Inflammatory macrophage treated with lipopolysaccharide for 4 hours (primary cell): ENCODE results near the gene SCUBE2.

Source experiments
- DNase-seq: peaks from one replicate; pipeline ENCODE4 v3.0.0-alpha.2; 2020

The SCUBE2 gene

DNA sequence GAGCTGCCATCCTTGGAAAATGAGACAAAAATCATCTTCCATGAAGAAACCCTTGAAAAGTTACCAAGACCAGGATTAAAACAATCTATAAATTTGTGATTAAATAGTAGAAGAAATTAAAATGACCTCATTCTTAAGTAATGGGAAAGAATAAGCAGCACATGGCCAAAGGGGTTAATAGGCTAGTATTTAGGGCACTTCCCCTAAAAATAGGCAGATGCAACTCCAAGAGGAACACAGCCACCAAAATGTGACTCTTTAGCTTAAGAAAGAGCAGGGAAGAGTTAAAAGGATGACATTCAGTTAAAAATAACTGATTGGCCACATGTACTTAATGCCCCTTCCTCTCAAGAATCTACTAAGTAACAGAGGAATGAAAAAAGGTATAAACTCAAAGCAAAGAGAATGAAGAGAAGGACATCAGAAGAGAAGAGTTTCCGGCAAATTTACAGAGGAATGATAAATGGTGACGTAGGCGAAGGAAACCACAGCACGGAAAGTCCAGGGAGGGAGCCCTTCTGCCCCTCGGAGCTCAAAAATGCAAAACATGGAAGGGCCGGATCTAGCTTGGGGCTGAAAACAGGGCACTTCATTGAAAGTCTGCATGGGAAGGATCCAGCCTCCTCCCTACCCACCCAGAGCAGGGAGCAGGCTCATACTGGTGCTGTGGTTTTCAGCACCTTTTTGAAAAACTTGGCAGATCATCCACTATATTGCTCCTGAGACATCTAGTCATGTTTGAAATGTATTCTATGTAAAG is 17.8 kb downstream of the SCUBE2 start:
- peak; percentile 50 for DNase-seq

GRCh38 chr11:9072626-9073176 is 18.7 kb downstream of the SCUBE2 start:
- no peak for DNase-seq

DNA sequence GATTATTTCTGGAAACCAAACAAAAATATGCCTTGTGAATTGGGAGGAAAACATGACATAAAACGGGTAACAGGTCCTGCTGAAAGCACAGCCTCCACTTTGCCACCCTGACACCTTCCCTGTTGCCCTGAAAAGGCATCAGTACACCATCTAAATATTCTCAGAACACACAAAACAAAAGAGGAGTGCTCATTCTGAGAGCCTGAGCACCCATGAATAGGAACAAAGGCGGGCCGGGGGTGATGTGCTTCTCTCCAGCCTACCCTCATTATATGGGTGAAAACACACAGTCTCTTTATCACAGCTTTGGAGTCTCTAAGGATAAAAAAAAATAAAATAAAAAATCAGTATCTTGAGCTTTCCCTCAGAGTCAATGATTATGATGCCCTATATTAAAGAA is 19.7 kb downstream of the SCUBE2 start:
- DNase-seq = no peak

DNA sequence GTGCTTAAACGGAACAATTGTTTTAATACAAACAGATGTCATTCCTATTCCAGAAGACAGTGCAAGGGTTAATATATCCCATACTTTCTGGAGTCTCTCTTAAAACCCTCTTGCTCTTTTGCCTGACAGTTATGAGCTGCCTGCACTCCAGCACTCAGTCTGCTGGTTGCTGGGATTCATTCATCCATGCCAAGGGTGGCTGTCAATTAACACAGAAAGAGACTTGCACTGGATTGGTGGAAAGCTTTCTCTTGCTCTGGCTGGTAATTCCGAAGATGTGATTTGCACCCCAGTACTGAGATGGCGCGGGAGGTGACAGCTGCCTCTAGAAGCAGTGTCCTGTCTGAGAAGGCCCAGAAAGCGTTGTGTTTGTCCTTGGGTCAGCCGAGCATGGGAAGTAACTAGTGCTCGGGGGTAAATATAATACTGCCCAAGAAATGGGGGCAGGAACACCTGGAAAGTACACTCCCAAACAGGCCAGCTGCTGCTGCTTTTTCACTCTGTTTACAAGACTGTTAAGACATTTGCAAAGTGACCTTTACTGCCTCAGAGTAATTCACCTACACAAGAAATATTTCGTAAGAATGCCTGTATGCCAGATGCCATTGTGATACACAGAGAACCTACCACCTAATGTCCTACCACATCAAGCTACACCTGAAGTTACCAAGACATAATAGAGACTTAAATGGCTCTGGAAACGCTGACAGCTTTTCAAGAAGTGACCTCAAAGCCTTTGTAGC is 20.5 kb downstream of the SCUBE2 start:
- no peak for DNase-seq

DNA sequence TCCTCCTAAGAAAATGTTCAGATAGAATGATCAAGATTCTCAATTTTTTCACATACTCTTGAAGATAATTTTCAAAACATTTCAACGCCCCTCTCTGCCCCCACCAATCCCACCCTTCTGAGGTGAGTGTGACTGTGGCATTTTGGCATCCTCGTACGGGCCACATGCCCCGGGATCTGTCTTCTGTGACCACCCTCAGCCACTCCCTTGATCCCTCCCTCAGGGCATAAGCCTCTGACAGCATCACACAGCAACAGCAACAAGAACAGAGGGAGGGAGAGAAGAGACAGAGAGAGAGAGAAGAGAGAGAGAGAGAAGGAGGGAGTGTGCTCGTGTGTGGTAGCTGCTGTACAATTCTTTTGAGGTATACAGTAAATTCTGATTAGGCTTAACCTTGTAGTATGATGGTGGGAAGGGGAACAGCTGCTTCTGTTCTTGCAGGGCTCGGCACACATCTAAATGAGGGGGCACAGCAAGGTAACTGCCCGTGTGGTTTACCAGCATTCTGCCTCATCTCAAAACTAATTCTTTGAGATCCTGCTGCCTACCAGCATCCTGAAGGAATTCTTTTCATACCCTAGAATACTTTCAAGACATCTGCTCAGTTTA is 21.4 kb downstream of the SCUBE2 start:
- DNase-seq = no peak

- no peak for DNase-seq
Observed at GRCh38 chr11:9069256-9069655, 22.1 kb downstream of the SCUBE2 start.

- no peak for DNase-seq
Observed at GRCh38 chr11:9066433-9066925, 24.9 kb downstream of the SCUBE2 start.

DNA sequence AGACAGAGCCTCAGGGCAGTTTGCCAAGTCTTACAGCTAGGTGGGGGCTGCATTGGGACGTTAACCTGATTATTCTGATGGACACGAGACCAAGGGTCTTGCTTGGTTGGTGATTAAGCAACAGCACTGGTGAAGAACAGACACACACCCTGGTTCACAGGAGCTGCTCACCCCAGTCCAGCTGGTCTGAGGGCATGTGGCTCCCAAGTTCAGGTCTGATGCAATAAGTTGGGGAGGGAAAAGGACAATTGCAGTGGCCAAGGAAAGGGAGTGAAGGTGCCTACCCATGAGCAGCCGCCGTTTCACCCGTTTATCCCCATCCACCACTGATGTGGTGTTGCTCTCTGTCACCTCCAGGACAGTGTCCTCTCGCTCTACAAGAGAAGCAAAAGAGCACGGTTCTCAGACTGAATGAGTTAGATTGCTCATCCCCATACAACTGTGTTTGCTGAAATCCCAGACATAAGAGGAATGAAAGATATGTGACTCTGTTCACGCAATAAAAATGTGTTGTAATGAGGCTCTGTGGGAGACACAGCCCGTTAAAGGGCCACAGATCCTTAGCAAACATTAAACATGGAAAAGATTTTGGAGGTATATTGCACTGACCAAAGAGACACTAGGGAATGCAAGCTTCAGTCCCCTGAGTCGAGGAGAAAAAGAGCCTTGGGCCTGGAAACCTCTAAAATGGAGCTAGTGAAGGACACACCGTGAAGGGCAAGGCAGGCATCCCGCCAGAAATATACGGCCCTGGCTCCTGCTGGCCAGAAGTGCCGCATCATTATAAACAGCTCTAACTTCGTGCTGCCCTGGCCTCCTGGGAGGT is 25.6 kb downstream of the SCUBE2 start:
- peak; percentile 29 for DNase-seq

DNA sequence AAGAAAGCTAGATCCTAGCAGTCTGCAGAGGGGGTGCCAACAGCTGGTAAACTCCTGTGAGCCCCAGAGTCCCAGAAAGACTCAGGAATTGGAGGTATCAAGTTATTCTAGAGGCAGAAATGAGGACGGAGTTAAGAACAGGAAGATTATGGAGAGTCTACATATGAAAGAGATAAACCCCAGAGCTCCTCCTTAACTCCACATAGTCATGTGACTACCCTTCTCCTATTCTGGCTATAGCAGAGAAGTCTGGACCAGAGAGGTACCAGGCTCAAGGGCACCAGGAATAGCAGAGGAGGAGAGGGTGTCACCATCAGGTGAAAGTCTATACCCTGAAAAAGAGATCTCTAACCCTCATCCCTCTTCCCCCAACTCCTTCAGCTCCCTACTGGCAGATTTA is 29.6 kb downstream of the SCUBE2 start:
- no peak for DNase-seq

DNA sequence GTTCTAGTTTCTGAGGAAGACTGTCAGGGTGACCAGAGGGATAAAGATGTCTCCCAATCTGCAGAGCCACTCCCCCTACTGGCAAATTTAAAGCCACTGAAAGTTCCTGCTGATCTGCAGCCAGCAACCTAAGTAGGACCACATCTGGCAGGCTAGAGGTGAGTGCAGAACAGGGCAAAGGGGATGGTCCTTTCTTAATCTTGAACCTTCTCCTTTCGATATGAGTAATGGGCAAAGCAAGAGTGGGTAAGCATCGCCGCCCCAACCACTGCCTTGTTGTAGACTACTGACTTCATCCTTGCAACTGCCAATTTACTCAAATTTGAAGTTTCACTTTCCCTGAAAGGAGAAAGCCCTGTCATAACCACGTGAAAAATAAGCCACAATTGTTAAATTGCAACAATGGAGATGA is 30.7 kb downstream of the SCUBE2 start:
- DNase-seq = peak; percentile 99

GRCh38 chr11:9059406-9059805 is 32.0 kb downstream of the SCUBE2 start:
- no peak for DNase-seq

GRCh38 chr11:9057888-9058287 is 33.5 kb downstream of the SCUBE2 start:
- DNase-seq = no peak

DNA sequence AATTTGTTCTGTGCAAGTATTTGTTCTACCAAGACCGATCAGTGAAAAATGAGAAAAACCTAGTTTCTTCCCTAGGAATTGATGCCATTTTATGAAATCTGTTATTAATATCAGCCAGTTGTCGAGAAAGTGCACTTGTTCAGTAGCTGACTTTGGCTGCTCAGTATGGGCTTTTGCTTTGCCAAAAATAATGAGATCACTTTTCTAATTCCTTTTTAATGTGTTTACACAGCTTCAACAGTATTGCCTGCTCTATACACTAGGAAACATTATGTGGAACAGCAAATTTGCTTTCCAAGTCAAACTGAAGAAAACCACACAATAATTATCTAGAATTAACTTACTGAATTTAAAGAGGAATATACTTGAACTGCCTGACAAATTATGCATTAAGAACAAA is 34.4 kb downstream of the SCUBE2 start:
- DNase-seq = no peak

GRCh38 chr11:9056467-9056866 is 34.9 kb downstream of the SCUBE2 start:
- DNase-seq = no peak

GRCh38 chr11:9053316-9054035 is 37.9 kb downstream of the SCUBE2 start:
- DNase-seq = peak; percentile 47

GRCh38 chr11:9052316-9052715 is 39.1 kb downstream of the SCUBE2 start:
- DNase-seq = no peak

DNA sequence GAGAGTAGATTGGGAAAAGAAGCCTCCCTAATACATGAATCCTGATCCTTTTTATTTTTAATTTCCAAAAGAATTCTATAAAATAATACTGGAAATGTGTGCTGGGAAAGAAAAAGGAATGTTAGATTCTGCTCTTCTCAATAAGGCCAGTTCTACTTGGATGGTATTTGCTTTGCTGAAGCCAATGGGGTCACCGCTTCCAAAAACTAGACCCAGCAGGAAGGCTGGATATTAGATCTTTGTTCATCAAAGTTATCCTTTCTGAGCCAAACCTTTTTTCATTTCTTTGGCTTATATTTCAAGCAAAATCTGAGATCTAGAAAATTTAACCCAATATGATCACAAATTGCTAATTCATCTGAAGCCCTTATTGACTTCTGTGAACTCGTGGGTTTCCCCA is 41.4 kb downstream of the SCUBE2 start:
- DNase-seq = no peak

DNA sequence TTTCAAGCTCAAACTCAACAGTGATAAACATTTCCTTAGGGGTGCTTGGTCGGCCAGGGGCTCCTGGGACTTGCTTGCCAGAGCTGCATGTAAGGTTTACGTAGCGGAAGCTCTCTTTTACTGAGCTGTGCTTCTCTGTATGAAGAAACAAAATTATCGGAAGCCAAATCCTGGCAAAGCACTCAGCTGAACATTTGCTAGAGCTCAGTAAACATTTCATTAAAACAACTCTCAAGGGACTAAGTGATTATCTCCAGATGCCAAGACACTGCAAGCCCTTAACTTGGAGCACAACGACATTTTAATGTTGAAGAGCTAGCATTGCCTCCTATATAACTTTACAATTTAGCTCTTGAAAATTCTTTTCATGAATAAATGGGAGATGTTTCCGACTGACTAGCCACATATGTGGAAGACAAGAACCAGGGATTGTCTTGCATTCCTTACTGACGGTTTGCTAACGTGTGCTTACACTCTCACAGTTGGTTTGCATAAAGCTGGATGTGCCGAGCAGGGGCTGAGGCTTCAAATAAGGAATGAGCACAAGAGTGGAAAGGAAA is 43.4 kb downstream of the SCUBE2 start:
- no peak for DNase-seq

DNA sequence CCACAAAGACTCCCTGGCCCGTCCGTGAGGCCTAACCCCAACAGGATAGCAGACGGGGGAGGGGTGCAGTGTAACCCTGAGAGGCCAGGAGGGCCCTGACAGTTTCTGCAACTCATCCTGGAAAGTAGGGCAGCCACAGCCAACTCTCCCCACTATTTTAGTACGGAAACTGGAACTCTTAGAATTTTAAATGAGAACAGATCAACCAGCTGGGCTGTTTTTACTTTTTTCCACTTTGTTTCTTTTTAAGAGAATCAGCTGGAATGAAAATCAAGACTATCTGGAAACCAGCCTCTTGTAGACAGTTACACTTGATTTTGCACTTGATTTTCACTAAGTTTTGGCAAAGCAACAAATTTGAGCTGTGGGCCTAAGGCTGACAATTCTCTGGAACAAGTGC is 44.9 kb downstream of the SCUBE2 start:
- DNase-seq = no peak

- no peak for DNase-seq
Observed at GRCh38 chr11:9042488-9042887, 48.9 kb downstream of the SCUBE2 start.

DNA sequence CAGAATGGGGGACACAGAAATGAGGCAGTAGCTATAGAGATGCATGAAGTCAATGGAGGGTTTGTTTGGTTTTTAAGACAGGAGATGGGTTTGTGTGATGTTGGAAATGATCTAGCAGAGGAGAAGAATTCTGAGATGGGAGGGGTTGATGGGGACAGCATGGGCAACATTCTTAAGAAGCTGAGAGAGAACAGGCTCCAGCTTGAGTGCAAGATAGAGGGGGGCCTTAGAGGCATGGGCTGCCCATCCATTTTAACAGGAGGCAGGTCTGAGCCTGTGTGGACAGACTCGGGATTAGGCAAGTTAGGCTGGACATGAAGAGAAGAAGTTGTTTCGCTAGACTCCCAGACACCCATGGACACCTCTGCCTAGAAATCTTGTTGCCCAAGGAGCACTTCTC is 49.7 kb downstream of the SCUBE2 start:
- DNase-seq = no peak

- DNase-seq = no peak
Observed at GRCh38 chr11:9040410-9040809, 51.0 kb downstream of the SCUBE2 start.
